Cortex of kidney (tissue), 1 donor: Measurements from ENCODE around the gene CDK14.

Source experiments
- DNase-seq: peaks from one replicate; lab custom pipeline; 2025; lab: John Stamatoyannopoulos, UW

The CDK14 gene

DNA sequence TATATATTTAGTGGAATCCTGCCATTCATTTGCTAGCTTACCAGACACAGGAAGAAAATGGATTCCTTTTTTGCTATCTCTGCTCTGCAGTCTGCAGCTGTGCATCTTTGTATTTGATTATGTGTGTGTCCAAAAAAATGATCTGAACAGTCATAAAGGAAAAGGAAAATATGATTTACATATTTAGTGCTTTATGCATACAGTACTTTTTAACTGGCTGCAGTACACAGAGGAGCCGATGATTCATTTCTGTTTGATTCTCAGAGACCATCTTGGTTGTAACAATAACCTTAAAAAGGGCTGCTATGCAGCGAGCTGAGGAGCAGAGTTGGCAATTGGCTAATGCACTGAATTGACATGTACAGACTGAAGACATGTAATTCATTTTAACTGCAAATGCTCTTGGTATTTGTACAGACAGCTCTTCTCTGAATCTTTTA, 516.8 kb downstream of the CDK14 start:
- DNase-seq = no peak

DNA sequence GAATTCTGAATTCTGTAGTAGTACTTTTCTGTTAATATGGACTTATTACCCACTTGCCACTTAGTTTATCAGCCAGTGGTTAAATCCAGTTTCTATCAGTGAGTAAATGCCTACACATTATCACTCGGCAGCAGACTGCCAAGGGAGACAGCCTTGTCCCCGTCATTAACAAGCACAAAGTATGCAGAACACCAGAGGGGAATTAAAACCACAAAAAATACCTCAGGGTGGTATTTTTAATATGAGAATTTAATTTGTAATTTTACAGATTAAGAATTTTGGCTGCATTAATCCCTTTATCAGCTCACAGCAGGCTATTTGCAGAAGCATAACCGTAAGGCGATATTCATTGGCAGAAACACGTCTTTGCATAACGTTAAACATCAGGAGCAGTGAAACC, 518.1 kb downstream of the CDK14 start:
- no peak for DNase-seq

- no peak for DNase-seq
Measured at GRCh38 chr7:91126762-91127161, 530.6 kb downstream of the CDK14 start.

DNA sequence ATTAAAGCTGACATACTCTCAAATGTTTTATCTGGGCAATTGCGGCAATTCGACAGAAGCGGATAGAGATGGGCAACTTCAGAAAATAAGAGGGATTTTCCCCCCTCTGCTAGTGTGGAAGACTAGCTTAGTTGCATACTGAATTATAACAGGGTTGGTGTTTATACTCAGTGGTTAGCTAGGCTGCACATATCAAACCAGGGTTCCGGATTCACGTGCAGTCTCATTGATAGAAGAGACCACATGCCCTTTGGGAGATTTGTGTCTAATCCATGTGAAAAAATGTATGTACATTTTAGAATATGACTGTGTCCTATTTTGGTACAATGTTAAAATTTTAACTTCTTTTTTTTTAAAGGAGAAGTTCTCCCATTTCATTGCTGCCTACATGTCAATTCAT, 531.2 kb downstream of the CDK14 start:
- DNase-seq = no peak

DNA sequence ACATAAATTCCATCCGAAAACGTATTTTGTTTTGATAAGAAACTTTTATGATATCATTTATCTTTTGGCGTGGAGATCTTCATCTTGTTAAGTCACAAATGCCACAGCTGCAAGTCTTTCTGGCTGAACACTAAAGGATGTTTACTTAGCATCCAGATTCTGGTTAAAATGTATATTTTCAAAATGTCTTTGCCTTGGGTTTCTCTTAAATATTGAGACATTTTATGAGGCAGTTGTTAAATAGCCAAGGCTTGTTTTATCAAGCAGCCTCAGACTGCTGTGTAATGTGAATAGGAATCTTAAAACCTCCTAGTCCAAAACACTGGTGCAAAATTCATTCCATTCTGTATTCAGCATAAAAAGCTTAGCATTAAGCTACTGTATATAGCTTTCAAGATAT, 531.8 kb downstream of the CDK14 start:
- DNase-seq = no peak

DNA sequence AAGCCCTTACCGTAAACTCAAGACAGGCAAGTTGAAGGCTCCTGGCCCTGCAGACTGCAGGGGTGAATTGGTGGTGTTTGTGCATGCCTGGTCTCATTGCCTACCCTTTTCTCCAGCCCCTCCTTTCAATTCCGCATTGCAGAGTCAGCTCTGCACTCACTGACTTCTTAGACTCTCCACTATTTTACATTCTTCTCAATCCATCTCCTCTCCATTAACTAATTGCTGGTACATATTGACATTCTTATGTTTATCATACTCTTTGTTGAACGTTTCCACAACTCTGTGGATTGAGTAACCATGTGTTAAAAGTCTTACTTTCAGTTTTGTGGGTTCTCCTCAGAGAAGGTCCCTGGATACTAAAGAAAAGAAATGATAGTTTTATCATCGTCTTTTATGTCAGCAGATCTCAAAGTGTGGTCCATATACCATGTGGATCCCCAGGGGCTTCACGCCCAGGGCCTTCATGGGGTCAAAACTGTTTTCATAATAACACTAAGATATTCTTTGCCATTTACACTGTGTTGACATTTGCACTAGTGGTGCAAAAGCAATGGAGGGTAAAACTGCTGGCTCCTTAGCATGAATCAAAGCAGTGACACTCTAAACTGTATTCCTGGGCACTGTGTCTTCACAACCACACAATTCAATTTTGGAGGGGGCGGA, 532.7 kb downstream of the CDK14 start:
- no peak for DNase-seq

DNA sequence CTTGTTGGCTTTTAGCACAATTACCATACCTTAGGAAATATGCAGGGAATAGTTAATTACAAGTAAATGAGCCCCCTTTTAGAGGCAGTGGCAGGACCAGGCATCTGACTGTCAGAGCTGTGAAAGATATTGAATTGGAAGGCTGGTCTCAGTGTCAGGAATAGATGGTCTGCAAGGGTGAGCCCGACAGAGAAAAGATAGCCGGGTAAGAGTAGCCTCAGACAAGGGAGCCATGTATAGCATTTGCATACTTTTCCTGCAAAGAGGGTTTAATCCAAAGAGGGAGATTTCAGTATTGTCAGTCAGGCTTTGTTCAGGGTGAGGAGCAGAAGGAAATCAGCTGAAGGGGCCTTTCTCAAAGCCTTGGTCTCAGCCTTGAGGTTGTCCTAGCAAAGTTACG, 539.2 kb downstream of the CDK14 start:
- no peak for DNase-seq

DNA sequence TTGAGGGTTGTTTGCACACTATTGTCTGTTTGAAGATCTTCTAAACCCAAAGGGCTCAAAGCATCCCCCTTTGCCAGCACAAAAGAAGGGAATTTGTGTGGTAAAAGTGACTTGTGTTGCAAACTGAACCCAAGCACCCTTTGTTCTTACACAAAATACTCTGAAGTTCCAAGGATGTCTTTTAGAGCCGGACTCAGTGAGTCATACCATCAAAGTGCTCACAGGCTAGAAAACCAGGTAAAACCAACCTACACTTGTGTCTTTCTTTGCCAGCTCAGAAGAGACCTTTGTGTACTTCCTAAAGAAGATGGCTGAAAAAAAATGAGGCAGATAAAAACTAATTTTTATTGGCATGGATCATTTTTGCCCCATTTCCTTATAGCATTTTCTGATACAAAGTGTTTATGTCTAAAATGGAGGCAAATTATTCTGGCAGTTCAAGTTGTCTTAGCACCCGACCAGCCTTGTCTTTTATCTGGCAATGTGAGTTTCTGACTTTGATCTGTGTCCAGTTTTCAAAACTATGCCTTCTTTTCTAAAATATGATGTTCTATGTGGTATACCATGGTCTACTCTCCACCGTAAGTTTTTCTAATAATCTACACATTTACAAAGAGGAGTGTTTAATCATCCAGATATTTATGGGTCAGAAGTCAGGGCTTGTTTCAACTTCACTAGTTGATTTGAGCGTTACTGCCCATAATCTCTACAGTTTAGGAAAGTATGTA, 539.7 kb downstream of the CDK14 start:
- DNase-seq = no peak

DNA sequence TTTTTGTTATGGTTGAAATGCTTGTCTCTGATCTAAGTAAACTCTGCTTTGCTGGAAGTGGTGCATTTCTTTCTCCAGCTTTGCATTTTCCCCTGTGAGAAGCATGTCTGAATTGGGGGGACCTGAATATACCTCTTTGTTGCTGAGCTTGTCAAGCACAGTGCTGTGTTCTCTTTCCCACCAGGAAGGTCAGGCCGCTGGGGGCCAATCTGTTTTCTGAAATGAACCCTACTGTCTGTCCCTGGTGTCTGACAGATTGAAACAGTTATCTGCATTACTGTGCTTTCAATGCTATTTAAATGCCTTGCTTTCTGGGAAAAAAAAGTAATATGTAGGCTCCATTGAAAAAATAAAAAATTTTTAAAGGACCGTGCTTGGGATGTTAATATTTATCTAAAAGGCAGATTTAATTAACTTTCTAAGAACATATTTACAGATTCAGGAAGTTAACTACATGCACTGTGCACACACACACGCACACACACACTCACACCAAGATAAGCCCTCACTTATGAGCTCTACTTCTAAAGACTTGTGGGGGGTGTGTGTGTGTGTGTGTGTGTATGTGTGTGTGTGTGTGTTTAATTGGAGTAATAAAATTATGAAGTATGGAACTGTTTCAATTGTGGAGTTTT, 541.1 kb downstream of the CDK14 start:
- no peak for DNase-seq

- DNase-seq = no peak
Measured at GRCh38 chr7:91137788-91138368, 541.8 kb downstream of the CDK14 start.

DNA sequence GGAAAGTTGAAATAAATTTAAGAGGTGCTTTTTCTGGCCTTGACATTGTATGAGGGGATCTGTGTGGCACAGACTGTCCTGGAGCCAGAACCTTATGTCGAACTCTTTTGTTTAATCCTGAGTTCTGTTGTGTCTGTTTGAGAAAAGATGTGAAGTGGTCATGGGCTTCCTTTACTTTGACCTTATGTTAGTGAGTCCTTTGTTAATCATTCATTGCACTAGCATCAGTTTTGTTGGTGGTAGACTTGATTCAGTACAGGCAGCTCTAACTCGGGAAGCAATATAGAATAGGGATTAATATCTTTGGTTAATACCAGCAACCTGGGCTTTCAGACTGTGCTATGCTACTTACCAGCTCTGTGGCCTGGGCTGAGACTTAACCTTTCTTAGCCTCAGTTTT, 544.2 kb downstream of the CDK14 start:
- DNase-seq = no peak

DNA sequence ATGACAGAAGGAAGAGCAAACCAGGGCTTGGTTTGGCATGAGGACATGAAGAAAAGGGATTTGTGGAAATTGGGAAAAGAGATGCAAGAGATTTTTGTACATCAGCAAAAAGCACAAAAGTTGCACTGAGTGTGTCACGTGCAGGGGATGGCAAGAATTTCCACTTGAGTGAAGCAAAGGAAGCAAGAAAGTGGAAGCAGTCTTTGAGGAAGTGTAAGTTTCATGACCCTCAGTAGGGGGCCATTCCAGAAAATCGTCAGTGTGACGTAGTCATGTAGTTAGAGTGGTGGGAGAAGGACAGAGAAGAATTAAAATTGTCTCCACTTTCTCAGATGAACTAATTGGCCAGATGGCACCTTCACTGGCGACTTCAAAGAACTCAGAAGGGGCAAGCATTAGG, 544.9 kb downstream of the CDK14 start:
- no peak for DNase-seq

GRCh38 chr7:91142743-91143142, 546.6 kb downstream of the CDK14 start:
- DNase-seq = no peak

DNA sequence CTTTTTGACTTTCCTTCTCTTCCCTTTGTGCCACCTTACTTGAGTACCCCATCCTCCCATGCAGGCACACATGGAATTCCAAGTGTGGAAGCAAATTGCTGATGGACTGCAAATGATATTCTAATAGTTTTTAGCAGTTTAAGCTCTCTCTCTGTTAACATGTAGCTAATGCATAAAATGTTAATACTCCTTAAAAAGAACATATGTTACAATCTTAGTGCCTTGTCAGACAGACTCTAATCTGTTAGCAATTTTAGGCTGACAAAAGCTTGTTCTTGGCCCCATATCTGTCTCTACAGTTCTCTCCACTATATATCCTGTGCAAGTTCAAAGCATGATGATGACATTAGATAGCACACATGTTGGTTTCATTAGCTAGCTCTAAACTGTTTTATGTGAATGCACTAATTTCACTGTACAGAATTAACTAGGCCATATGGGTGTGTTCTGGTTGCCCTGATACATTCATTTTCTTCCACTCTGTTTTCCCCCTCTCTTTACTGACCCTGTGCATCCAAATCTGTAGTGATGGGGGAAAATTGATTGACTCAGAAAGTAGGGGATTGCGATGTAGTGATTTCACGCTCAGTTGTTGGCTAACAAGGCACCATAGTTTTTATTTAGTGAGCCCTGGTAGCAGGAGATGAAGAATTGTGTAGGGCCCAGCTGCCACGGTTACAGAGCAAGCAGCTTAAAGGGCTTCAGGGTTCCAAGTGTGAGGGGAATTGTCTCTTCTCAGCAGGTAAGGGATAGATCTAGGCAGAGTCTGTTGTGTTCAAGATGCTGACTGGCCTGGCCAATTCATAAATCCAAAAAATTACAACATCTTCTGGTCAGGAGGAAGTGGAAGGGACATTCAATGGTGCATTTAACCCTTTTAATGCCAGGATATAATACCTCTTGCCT, 553.5 kb downstream of the CDK14 start:
- no peak for DNase-seq

GRCh38 chr7:91151916-91152315, 555.8 kb downstream of the CDK14 start:
- DNase-seq = no peak

GRCh38 chr7:91156316-91157185, 560.4 kb downstream of the CDK14 start:
- no peak for DNase-seq

DNA sequence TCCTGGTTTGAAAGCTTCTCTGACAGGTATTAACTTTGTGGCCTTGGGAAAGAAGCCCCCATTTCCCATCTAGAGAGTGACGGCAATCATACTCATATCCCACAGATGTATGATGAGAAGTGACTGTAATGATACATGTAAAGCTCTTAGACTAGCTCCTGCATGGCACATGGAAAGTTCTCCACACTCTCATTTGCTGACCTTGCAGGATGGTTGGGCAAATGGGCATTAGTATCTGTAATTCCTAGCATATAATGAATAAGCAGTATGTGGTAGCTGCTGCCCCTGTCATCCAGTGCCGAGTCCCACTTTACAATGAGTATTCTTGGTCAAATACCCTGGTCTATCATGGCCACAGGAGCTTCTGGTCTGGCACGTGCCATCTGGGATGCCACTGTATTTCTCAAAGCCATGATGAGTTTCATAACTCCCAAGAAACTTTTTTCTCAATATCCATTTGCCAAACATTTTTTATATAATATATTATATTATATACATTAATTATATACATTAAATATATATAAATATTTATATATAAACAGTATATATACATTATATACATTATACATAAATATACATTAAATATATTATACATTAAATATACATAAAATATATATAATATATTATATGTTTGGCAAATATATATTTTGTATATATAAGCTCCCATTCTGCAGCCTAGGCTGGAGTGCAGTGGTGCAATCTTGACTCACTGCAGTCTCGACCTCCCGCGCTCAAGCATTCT, 561.6 kb downstream of the CDK14 start:
- DNase-seq = no peak

GRCh38 chr7:91162436-91162835, 566.3 kb downstream of the CDK14 start:
- no peak for DNase-seq

GRCh38 chr7:91164506-91164905, 568.4 kb downstream of the CDK14 start:
- DNase-seq = no peak
